ENCODE results near the gene KRTAP10-2. TPM values are rescaled to one million over a fixed set of nuclear protein-coding genes. Genes with fewer than 3 reads are reported as not detected.

KRTAP10-2 gene
- total and polyA plus RNA-seq, 9 of the 15 experiments (the other 6 are each of a cell fraction or from before 2014, with no cell fraction given) = not detected

DNA sequence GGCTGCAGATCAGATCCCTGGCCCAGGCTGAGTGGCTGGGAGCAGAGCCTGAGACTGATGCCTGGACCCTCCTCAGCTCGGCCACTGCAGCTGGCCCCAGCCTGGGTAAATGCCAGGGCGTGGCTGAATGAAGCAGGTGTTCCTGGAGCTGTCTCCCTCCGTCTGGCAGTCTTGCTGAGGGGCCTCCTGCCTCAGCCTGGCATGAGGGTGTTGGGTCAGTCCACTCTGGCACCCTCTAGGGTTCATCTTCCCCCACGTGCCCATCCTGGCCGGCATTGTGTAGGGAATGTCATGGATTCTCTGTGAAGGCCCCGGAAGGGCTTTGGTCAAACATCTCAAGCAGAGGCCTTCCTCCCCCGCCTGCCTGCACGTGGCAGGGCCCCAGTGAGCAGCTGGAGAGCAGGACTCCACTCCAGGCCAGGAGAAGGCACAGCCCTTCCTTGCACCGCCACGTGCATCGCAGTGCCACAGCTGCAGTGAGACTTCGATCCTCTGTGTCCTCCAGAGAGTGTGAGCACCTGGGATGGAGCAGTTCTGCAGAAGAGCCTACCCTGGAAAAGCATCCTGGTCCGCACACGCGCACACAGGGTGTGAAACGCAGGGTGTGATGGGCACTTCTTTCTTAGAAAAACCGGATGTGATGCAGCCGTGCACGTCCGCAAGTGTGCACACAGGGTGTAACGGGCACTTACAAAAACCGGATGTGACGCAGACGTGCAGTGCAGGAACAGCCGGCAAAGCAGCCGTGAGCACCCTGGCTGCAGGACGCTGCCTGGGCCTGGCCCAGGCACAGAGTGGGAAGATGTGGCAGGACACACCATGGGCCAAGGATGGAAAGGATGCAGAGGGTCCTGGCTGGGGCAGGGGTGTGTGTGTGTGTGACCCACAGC lies 17.6 kb upstream of the KRTAP10-2 start (continued):
- TF ChIP-seq, protein P1, sequence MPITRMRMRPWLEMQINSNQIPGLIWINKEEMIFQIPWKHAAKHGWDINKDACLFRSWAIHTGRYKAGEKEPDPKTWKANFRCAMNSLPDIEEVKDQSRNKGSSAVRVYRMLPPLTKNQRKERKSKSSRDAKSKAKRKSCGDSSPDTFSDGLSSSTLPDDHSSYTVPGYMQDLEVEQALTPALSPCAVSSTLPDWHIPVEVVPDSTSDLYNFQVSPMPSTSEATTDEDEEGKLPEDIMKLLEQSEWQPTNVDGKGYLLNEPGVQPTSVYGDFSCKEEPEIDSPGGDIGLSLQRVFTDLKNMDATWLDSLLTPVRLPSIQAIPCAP (CRISPR knock-in tag; IDR thresholded peaks at IDR 0.05; ENCODE audit: borderline replicate concordance) = no peak
- TF ChIP-seq NFYB (IDR thresholded peaks at IDR 0.05; ENCODE audit: extremely low read depth, insufficient read length) (no peak), SNRNP70 (optimal IDR thresholded peaks at IDR 0.05; ENCODE audit: low read depth, low read length) (no peak), TEAD4 (IDR thresholded peaks at IDR 0.05; ENCODE audit: low read length) (no peak), TEAD4 (CRISPR knock-in tag; IDR thresholded peaks at IDR 0.05; ENCODE audit: borderline replicate concordance) (no peak), HMG20B (CRISPR knock-in tag; IDR thresholded peaks at IDR 0.05) (no peak), KDM5B (IDR thresholded peaks at IDR 0.05; ENCODE audit: insufficient replicate concordance, low read depth, low read length) (no peak), ZNF316 (IDR thresholded peaks at IDR 0.05) (peak; percentile 30), DACH1 (IDR thresholded peaks at IDR 0.05; ENCODE audit: partially characterized antibody) (no peak), ZNF57 (CRISPR knock-in tag; IDR thresholded peaks at IDR 0.05) (no peak), STAG1 (CRISPR knock-in tag; IDR thresholded peaks at IDR 0.05; ENCODE audit: borderline replicate concordance) (no peak), RHOXF2B (CRISPR knock-in tag; conservative IDR thresholded peaks at IDR 0.05) (no peak), CREB1 (IDR thresholded peaks at IDR 0.05) (peak; percentile 50; the same call in 1 of the 2 replicates), CREB1 (CRISPR knock-in tag; IDR thresholded peaks at IDR 0.05) (peak; percentile 89), TOE1 (IDR thresholded peaks at IDR 0.05; ENCODE audit: borderline replicate concordance) (no peak), TOE1 (CRISPR knock-in tag; IDR thresholded peaks at IDR 0.05; ENCODE audit: borderline replicate concordance, low read depth) (no peak), DMBX1 (CRISPR knock-in tag; IDR thresholded peaks at IDR 0.05; ENCODE audit: borderline replicate concordance) (no peak)
- TF ChIP-seq, protein P2, sequence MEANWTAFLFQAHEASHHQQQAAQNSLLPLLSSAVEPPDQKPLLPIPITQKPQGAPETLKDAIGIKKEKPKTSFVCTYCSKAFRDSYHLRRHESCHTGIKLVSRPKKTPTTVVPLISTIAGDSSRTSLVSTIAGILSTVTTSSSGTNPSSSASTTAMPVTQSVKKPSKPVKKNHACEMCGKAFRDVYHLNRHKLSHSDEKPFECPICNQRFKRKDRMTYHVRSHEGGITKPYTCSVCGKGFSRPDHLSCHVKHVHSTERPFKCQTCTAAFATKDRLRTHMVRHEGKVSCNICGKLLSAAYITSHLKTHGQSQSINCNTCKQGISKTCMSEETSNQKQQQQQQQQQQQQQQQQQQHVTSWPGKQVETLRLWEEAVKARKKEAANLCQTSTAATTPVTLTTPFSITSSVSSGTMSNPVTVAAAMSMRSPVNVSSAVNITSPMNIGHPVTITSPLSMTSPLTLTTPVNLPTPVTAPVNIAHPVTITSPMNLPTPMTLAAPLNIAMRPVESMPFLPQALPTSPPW (CRISPR knock-in tag; IDR thresholded peaks at IDR 0.05) = no peak
- TF ChIP-seq, protein P3, sequence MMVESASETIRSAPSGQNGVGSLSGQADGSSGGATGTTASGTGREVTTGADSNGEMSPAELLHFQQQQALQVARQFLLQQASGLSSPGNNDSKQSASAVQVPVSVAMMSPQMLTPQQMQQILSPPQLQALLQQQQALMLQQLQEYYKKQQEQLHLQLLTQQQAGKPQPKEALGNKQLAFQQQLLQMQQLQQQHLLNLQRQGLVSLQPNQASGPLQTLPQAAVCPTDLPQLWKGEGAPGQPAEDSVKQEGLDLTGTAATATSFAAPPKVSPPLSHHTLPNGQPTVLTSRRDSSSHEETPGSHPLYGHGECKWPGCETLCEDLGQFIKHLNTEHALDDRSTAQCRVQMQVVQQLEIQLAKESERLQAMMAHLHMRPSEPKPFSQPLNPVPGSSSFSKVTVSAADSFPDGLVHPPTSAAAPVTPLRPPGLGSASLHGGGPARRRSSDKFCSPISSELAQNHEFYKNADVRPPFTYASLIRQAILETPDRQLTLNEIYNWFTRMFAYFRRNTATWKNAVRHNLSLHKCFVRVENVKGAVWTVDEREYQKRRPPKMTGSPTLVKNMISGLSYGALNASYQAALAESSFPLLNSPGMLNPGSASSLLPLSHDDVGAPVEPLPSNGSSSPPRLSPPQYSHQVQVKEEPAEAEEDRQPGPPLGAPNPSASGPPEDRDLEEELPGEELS (CRISPR knock-in tag; IDR thresholded peaks at IDR 0.05; ENCODE audit: borderline replicate concordance) = no peak

All from K562 (cell line).